SK-N-SH (cell line): ENCODE results near the gene KRT35. TPM values are rescaled to one million over a fixed set of nuclear protein-coding genes. Genes with fewer than 3 reads are reported as not detected.

Experiments used
- CTCF ChIA-PET: fragments of 300-600, 350-600 bp; formaldehyde crosslinking; extraction: SDS; loops from one replicate; lab custom pipeline; 2021; lab: Yijun Ruan, JAX
- POLR2A ChIA-PET: fragments of 350-600 bp; sonication (Branson Sonifier 250); formaldehyde crosslinking; extraction: SDS; loops from one replicate; lab custom pipeline; 2020; ENCODE audit warnings: antibody characterized with exemption, inconsistent platforms; lab: Yijun Ruan, JAX
- DNase-seq: peaks from one replicate; pipeline ENCODE4 v3.0.0; 2012
- H2AFZ ChIP-seq: fragments of 200-600 bp; sonication (generic); 2 replicates; pipeline ENCODE4 v1.8.1; 2016; ENCODE audit warnings: antibody characterized with exemption, mild to moderate bottlenecking, low read depth
- H3F3A ChIP-seq: fragments of 200-600 bp; sonication (generic); replicated peaks from 2 replicates; pipeline ENCODE3; 2016; ENCODE audit warnings: antibody characterized with exemption, mild to moderate bottlenecking; ENCODE audit not compliant: insufficient read depth
- H3K27ac ChIP-seq, 2 experiments: fragments of 200-500 bp in 1 of 2; fragments of 200-600 bp in 1 of 2; sonication (Bioruptor generic) in 1 of 2; sonication (generic), shearing (Covaris generic) in 1 of 2; 2 replicates each; pipeline versions ENCODE4 v1.5.1 to v1.6.1; 2014 to 2016; ENCODE audit warnings: low read depth in 2 of 2, inconsistent platforms in 1 of 2, low read length in 1 of 2, mild to moderate bottlenecking in 1 of 2, mixed read lengths in 1 of 2
- H3K27me3 ChIP-seq: fragments of 200-600 bp; sonication (generic), shearing (Covaris generic); 2 replicates; pipeline ENCODE4 v1.6.1; 2016; ENCODE audit warnings: mixed run types; ENCODE audit not compliant: insufficient read depth
- H3K36me3 ChIP-seq, 2 experiments: fragments of 200-500 bp in 1 of 2; fragments of 200-600 bp in 1 of 2; sonication (Bioruptor generic) in 1 of 2; sonication (generic) in 1 of 2; replicated peaks in 1 of 2; 2 replicates each; pipeline versions ENCODE3 to v1.5.1; 2014 to 2016; ENCODE audit warnings: low read length in 1 of 2, mild to moderate bottlenecking in 1 of 2; ENCODE audit not compliant: insufficient read depth in 2 of 2, control insufficient read depth in 1 of 2
- H3K4me1 ChIP-seq, 2 experiments: fragments of 200-500 bp in 1 of 2; fragments of 200-600 bp in 1 of 2; sonication (Bioruptor generic) in 1 of 2; sonication (generic), shearing (Covaris generic) in 1 of 2; 2 replicates each; pipeline versions ENCODE4 v1.5.1 to v1.6.1; 2014 to 2016; ENCODE audit warnings: low read depth in 1 of 2, low read length in 1 of 2, mixed run types in 1 of 2; ENCODE audit not compliant: insufficient read depth in 2 of 2, control insufficient read depth in 1 of 2
- H3K4me2 ChIP-seq: fragments of 200-600 bp; sonication (generic), shearing (Covaris generic); 2 replicates; pipeline ENCODE4 v1.6.1; 2017; ENCODE audit warnings: mixed run types
- H3K4me3 ChIP-seq, 2 experiments: fragments of 200-500 bp in 1 of 2; fragments of 200-600 bp in 1 of 2; sonication (Bioruptor generic) in 1 of 2; sonication (generic), shearing (Covaris generic) in 1 of 2; 2 replicates each; pipeline versions ENCODE4 v1.5.1 to v1.8.1; 2014 to 2016; ENCODE audit warnings: low read depth in 2 of 2, inconsistent platforms in 1 of 2, low read length in 1 of 2, mild to moderate bottlenecking in 1 of 2, mixed read lengths in 1 of 2, moderate library complexity in 1 of 2
- H3K79me2 ChIP-seq: fragments of 200-600 bp; sonication (generic); 2 replicates; pipeline ENCODE4 v1.8.1; 2017; ENCODE audit warnings: mild to moderate bottlenecking; ENCODE audit not compliant: insufficient read depth
- H3K9ac ChIP-seq: fragments of 200-600 bp; sonication (generic); 2 replicates; pipeline ENCODE4 v1.6.1; 2017; ENCODE audit warnings: mixed run types
- H3K9me2 ChIP-seq: fragments of 200-600 bp; sonication (generic); 2 replicates; pipeline ENCODE4 v1.6.1; 2017; ENCODE audit warnings: mixed run types
- H3K9me3 ChIP-seq: fragments of 200-600 bp; sonication (generic); 2 replicates; pipeline ENCODE4 v1.6.1; 2017; ENCODE audit warnings: mixed run types, mild to moderate bottlenecking, moderate library complexity
- H4K20me1 ChIP-seq: fragments of 200-600 bp; sonication (generic); 2 replicates; pipeline ENCODE4 v1.6.1; 2017; ENCODE audit warnings: mild to moderate bottlenecking, mixed run types; ENCODE audit not compliant: insufficient read depth
- CTCF ChIP-seq: fragments of 200-600 bp; sonication (generic); IDR thresholded peaks from 2 replicates; pipeline ENCODE4 v1.6.1; 2017; ENCODE audit warnings: antibody characterized with exemption, mild to moderate bottlenecking, moderate library complexity
- GABPA ChIP-seq: IDR thresholded peaks from 2 replicates; pipeline ENCODE4 v1.4.0; 2012; ENCODE audit warnings: low read depth, mild to moderate bottlenecking
- GATA2 ChIP-seq: sonication (generic); formaldehyde crosslinking; IDR thresholded peaks from 2 replicates; pipeline ENCODE4 v1.5.0; 2020; ENCODE audit warnings: mild to moderate bottlenecking, missing genetic modification reagents
- JUND ChIP-seq: IDR thresholded peaks from 2 replicates; pipeline ENCODE4 v1.4.0; 2012
- NFIC ChIP-seq: IDR thresholded peaks from 2 replicates; pipeline ENCODE4 v1.4.0; 2012; ENCODE audit warnings: borderline replicate concordance
- NRF1 ChIP-seq: IDR thresholded peaks from 2 replicates; pipeline ENCODE4 v1.6.1; 2012; ENCODE audit warnings: low read depth, mild to moderate bottlenecking, low read length
- POLR2AphosphoS5 ChIP-seq: IDR thresholded peaks from 2 replicates; pipeline ENCODE4 v1.6.1; 2012; ENCODE audit warnings: low read depth, low read length
- RAD21 ChIP-seq: IDR thresholded peaks from 2 replicates; pipeline ENCODE4 v1.6.1; 2012; ENCODE audit warnings: mild to moderate bottlenecking, low read length
- REST ChIP-seq: IDR thresholded peaks from 2 replicates; pipeline ENCODE4 v1.6.1; 2012; ENCODE audit warnings: mild to moderate bottlenecking, low read depth, low read length, moderate library complexity
- RFX5 ChIP-seq: IDR thresholded peaks from 2 replicates; pipeline ENCODE4 v1.6.1; 2012; ENCODE audit warnings: mild to moderate bottlenecking, improper control_type of control experiment, low read length
- SIN3A ChIP-seq: IDR thresholded peaks from 2 replicates; pipeline ENCODE4 v1.6.1; 2012; ENCODE audit warnings: low read depth, mild to moderate bottlenecking, low read length, moderate library complexity, borderline replicate concordance
- TAF1 ChIP-seq: IDR thresholded peaks from 2 replicates; pipeline ENCODE4 v1.6.1; 2012; ENCODE audit warnings: low read depth, mild to moderate bottlenecking, low read length, moderate library complexity, borderline replicate concordance
- TCF12 ChIP-seq: IDR thresholded peaks from 2 replicates; pipeline ENCODE4 v1.4.0; 2012
- TEAD4 ChIP-seq: IDR thresholded peaks from 2 replicates; pipeline ENCODE4 v1.4.0; 2012; ENCODE audit warnings: mild to moderate bottlenecking, borderline replicate concordance; ENCODE audit not compliant: insufficient read depth
- USF1 ChIP-seq: IDR thresholded peaks from 2 replicates; pipeline ENCODE4 v1.4.0; 2012; ENCODE audit warnings: low read depth, borderline replicate concordance
- WGBS: methylation state at CpG from one replicate; pipeline ENCODE4 v1.1.6; 2017; ENCODE audit warnings: low lambda C conversion rate; 5-methylcytosine and 5-hydroxymethylcytosine counted together
- polyA plus RNA-seq, 3 experiments: library from polyadenylated mRNA; depleted of rRNA; stranded (reverse); fragments of >200 nt; gene quantifications; 2 replicates each; pipeline ENCODE4 v1.2.3, GENCODE V29; 2012

Gene KRT35
- polyA plus RNA-seq, 1 of the 3 experiments (the other 2 are of a cell fraction): not detected

GRCh38 chr17:41480136-41480535, 815 bp downstream of the KRT35 start:
- H4K20me1 ChIP-seq: no peaks in the 10 kb centered on the region
- H3K9me2 ChIP-seq: no peaks in the 10 kb centered on the region
- POLR2A ChIA-PET: no interaction called here
- WGBS: 19% methylated on average over 2 of the region's 2 CpGs
- H3K36me3 ChIP-seq: no peaks in the 10 kb centered on the region
- no peak overlapping the region for H3K9ac ChIP-seq
- peaks cover 0 to 14% of the 10 kb centered on the region in 2 experiments; a peak in 1 of 4 replicates for H3K4me1 ChIP-seq
- H2AFZ ChIP-seq: no peak overlapping the region
- no peaks in the 10 kb centered on the region for H3F3A ChIP-seq
- H3K27me3 ChIP-seq: no peaks in the 10 kb centered on the region
- TF ChIP-seq TEAD4: no peak
- no peak for TF ChIP-seq TAF1
- no peak for TF ChIP-seq RFX5
- no peak for TF ChIP-seq NRF1
- no peak for TF ChIP-seq GATA2 (CRISPR knock-in tag)
- TF ChIP-seq REST: no peak
- TF ChIP-seq GABPA: no peak
- TF ChIP-seq TCF12: no peak
- no peak for TF ChIP-seq POLR2AphosphoS5
- TF ChIP-seq CTCF: no peak
- TF ChIP-seq NFIC: no peak
- TF ChIP-seq, all 33 proteins: peak for 0
- no peak overlapping the region for H3K27ac ChIP-seq
- H3K4me2 ChIP-seq: no peak overlapping the region
- no peak overlapping the region for H3K4me3 ChIP-seq
- CTCF ChIA-PET: interaction anchor here (1.1 to 1.4 kb wide), 4 partner anchors 32 to 74 kb away, joined by 3 read pairs; no protein-coding TSS in a partner anchor
- no peak for DNase-seq
- no peaks in the 10 kb centered on the region for H3K79me2 ChIP-seq
- no peaks in the 10 kb centered on the region for H3K9me3 ChIP-seq

DNA sequence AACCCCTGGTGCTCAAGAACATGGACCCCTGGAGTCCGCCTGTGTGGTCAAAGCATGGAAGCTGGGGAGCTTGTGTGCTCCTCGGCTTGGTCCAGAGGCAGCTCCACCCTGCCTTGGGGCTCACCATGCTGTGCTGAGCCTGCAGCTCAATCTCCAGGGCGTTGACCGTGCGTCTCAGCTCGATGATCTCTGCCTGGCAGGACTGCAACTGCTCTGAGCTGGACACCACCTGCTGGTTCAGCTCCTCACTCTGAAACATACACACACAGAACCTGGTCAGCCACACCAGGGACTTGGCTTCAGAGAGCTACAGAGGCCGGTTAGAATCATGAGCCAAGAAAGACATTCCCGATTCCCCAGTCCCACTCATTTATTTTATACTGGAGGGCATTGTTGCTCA, 2.7 kb downstream of the KRT35 start:
- ChIA-PET POLR2A (no interaction called here), CTCF (interaction anchor here (0.9 to 1.1 kb wide), 2 partner anchors 11 to 71 kb away, joined by 3 read pairs; partner anchors contain the start of gene KRT32)
- Histone ChIP-seq H3K4me1 (peaks cover 0 to under 1% of the 10 kb centered on the region in 2 experiments; a peak in 1 of 4 replicates), H4K20me1 (no peaks in the 10 kb centered on the region), H3K9ac (no peak overlapping the region), H3K4me2 (no peak overlapping the region), H3F3A (no peaks in the 10 kb centered on the region), H3K9me2 (no peaks in the 10 kb centered on the region), H3K27ac (no peak overlapping the region), H3K36me3 (no peaks in the 10 kb centered on the region), H3K27me3 (no peaks in the 10 kb centered on the region), H3K9me3 (no peaks in the 10 kb centered on the region), H3K4me3 (no peak overlapping the region), H2AFZ (no peak overlapping the region), H3K79me2 (no peaks in the 10 kb centered on the region)
- DNase-seq: no peak
- WGBS: 81% methylated on average over 2 of the region's 8 CpGs
- TF ChIP-seq SIN3A: no peak
- TF ChIP-seq RAD21: no peak
- TF ChIP-seq JUND: no peak
- TF ChIP-seq USF1: no peak
- TF ChIP-seq NFIC: no peak
